ENCODE measurements around the gene KBTBD7. TPM values are rescaled to one million over a fixed set of nuclear protein-coding genes. Genes with fewer than 3 reads are reported as not detected.
A peak's percentile ranks its signal among the peaks of the same experiment; 100 is the strongest.

KBTBD7 gene
- total and polyA plus RNA-seq, 2 of the 8 experiments (the other 6 are each of a cell fraction or from before 2014, with no cell fraction given): 10.2 to 17.4 TPM

DNA sequence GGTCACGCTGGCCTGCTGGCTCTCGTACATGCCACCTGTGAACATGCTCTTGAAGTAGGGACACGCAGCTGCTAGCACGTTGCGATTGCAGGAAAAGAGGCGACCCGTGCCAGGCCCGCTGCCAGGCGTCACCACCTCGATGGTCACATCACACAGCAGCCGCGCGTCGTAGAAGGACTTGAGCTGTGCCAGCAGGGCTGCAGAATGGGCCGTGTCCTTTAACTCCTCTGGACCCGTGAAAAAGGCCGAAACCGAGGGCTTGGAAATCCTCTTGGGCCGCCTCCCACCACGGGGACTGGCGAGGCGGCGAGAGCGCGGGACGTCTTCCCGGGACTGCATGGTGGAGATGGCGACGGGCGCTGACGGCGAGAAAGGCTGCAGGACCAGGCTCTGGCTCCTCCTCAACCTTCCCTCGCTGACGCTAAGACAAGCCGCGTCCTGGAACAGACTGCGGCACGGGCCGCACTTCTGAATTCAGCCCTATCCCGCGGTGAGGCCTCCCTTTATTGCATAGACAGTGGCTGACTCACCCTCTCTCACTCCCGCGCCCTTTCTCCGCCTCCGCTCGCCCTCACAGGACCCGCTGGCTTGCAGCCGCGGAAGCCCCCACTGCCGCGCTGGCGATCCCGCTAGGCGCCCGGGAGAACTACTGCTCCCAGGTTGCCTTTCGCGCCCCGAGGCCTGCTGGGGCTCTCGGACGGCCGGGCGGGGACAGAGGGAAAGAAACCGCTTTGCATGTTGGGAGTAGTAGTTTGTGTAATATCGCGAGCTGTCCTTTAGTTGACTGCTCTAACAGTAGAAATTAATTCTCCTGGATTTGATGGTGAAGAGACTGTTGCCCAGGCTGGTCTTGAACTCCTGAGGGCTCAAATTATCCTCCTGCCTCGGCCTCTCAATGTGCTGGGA, at the start of gene KBTBD7 (continued):
- TF ChIP-seq EP300 (IDR thresholded peaks at IDR 0.05; ENCODE audit: borderline replicate concordance in 1 of 2, low read depth in 2 of 2, low read length in 2 of 2) (no peak), GABPA (IDR thresholded peaks at IDR 0.05; ENCODE audit: borderline replicate concordance, insufficient read depth, low read length) (no peak), HDAC6 (IDR thresholded peaks at IDR 0.05; ENCODE audit: low read depth, low read length) (no peak), TAF7 (optimal IDR thresholded peaks at IDR 0.05; ENCODE audit: borderline replicate concordance, low read depth, low read length) (no peak), SP1 (IDR thresholded peaks at IDR 0.05; ENCODE audit: low read depth, low read length) (no peak), TBP (IDR thresholded peaks at IDR 0.05; ENCODE audit: low read depth, low read length) (peak; percentile 59), RXRA (IDR thresholded peaks at IDR 0.05; ENCODE audit: insufficient read depth, low read depth, low read length) (no peak), BACH1 (IDR thresholded peaks at IDR 0.05; ENCODE audit: low read length) (peak; percentile 45; the same call in 1 of the 2 replicates), MAFK (IDR thresholded peaks at IDR 0.05; ENCODE audit: low read depth, low read length) (peak; percentile 7; the same call in 1 of the 2 replicates), CEBPB (IDR thresholded peaks at IDR 0.05; ENCODE audit: low read depth, low read length) (no peak), SIN3A (conservative IDR thresholded peaks at IDR 0.05 in 1 of 2, IDR thresholded peaks at IDR 0.05 in 1 of 2; ENCODE audit: low read depth in 1 of 2, low read length in 2 of 2) (no peak)
- TF ChIP-seq, protein P1, sequence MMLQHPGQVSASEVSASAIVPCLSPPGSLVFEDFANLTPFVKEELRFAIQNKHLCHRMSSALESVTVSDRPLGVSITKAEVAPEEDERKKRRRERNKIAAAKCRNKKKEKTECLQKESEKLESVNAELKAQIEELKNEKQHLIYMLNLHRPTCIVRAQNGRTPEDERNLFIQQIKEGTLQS (IDR thresholded peaks at IDR 0.05; ENCODE audit: insufficient read depth, low read depth, low read length): 0 out of 2 replicates have a peak, but pooled peaks have one; percentile 16
